GM19025 (cell line): ENCODE measurements around the gene EPHB3.

Experiments used
- ATAC-seq: cut with Tn5 transposase; IDR thresholded peaks from one replicate; pipeline ENCODE4 v1.9.1; 2021; ENCODE audit warnings: mild to moderate bottlenecking, low read depth, moderate library complexity; ENCODE audit not compliant: unreplicated experiment

The EPHB3 gene

DNA sequence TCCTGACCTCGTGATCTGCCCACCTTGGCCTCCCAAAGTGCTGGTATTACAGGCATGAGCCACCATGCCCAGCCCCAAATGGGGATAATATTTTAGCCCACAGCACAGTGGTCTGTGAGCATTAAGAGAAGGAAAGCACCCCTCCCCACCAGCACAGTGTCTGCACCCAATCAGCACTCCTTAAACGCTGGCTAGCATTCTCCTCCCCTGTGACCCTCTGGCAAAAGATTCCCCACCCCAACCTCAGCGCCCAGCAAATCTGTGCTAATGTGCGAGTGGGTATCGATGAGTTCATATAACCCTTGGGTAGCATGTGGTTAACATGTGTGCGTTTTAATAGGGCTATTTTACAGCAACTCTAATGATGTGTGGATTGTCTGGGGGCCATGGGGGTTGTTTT is 18.3 kb upstream of the EPHB3 start:
- ATAC-seq: no peak

DNA sequence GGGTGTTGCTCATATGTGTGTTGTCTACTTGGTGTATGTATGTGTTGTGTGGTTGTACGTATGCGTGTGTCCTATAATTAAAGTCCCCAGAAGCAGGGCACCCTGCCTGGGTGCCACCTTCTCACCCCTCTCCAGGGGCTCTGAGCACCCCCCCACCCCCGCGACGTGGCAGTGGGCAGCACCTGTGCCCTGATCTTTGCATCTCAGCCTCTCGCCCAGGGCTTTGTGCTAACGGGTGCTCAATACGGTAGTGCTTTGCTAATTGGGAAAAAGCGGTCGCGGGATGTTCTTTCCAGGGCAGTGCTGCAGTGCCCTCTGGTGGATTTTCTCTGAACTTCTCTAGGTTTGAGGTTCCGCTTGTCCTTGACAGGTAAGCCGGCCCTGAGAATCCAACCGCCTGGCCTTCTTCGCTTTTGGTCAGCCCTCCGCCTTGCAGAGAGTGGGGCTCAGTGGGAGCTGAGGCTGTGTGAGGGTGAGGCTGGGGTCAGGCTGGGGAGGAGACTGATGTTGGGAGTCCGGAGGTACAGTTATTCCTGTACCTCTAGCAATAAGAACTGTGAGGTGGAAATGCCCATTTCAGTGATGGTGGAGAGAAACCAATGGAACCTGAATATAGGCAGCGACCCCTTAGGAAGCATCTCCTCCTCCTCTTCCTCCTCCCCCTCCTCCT is 17.6 kb upstream of the EPHB3 start:
- ATAC-seq: no peak

DNA sequence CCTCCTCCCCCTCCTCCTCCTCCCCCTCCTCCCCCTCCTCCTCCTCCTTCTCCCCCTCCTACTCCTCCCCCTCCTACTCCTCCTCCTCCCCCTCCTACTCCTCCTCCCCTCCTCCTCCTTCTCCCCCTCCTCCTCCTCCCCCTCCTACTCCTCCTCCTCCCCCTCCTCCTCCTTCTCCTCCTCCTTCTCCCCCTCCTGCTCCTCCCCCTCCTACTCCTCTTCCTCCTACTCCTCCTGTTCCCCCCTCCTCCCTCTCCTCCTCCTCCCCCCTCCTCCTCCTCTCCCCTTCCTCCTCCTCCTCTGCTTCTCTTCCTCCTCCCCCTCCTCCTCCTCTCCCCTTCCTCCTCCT is 17.1 kb upstream of the EPHB3 start:
- ATAC-seq: no peak

DNA sequence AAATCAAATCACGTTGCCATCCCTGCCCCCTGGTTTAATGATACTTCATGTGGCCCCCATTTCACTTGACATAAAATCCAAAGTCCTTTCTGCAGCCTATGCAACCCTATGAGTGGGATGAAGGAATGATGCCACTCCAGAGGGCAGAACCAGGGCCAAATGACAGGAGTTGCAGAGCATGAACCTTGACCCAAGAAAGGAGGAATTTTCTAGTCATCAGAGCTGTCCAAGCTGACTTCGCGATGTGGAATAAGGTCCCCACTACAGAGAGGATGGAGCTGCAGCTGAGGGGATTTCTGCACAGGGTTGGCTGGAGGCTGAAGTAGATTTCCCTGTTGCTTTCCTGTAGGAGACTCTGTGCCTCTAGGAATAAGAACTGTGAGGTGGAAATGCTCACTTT is 15.8 kb upstream of the EPHB3 start:
- no peak for ATAC-seq

DNA sequence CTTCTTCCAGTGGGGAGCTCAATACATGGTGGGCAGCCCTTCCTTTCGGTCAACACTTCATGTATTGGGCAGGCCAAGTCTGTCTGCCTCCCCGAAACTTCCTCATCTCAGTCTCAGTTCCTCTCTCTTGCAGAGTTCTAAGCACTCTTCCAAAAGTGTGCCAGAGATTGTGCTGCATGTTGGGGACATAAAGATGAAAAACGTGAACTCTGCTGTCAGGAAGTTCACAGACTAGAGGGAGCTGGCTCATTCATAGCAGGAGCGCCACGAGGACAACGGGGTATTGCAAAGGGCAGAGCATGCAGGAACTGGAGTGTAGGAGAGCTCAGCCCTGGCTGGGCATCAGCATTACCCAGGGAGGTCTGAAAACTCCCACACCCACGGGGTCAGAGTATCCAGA is 15.3 kb upstream of the EPHB3 start:
- no peak for ATAC-seq

DNA sequence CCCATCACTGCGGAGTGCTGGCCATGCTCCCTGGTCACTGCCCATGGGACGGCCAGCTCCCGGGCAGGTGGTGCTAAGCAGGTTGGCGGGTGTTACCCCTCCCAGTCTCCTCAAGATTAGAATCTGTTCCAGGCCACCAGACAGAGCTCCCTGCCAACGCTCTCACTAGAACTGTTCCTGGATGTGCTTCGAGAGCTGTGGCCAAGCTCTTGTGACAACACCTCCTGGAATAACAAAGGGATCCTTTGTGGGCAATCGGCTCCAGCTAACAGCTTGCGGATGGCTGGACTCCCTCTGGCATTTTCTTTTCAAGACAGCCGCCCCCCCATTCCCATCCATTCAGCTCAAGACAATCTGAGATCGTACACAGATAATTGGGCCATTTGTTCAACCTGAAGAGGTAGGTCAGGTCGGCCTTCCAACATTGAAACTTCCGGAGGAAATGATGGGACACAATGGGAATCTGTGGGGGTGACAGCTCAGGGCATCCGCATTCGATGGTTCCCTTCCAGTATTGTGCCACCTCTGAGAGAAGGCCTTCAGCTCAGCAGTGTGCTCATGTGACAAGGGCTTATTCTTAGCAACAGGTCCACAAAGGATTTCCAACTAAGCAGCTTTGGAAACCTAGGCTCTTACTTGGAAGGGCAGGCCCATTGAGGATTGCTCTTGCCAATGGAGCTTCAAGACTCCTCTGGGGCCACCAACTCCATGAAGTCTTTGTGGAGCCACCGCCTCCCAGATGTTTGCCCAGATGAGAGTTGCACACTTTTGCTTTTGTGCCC is 11.6 kb upstream of the EPHB3 start:
- ATAC-seq: no peak

DNA sequence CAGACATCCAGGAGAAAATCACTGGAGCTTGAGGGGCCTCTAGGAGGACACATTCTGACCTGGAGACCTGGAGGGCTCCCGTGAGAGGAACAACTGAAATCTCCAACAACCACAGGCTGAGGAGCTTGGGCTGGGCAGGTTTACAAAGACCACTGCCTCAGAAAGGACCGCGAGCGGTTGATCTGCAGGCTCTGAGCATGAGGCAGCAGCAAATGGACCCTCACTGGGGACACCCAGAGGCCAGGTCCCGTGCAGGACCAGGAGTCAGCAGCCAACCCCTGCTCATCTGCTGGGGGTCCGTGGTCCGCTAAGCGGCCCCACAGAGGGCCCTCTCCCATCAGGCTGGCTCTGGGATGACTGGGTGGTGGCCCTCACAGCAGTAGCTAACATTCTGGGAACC is 10.5 kb upstream of the EPHB3 start:
- ATAC-seq: no peak

DNA sequence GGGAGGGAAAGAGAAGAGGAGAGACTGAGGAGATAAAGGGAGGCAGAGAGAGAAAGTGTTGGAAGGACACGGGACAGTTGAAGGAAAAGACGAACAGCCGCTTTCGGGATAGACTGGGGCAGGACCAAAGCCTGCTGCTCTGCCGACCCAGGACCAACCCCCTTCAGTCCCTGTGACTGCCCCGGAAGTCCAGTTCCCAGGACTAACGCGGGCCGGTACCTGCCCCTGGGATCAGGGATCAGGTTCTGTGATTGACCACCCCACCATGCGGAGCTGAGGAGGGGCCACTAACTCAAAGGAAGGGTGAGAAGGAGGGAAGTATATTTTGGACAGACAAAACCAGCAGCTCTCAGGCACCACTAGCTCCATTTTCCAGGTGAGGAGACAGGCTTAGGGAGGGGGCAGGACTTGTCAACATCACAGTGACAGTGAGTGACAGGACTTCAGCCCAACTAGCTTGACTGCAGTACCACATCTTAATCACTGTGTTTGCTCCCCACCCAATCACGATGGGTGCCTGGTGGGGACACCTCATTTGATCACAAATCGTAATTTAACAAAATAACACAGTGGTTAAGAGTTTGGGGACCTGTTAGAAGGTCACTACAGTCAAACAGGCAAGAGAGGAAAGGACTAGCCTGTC is 9.8 kb upstream of the EPHB3 start:
- no peak for ATAC-seq

DNA sequence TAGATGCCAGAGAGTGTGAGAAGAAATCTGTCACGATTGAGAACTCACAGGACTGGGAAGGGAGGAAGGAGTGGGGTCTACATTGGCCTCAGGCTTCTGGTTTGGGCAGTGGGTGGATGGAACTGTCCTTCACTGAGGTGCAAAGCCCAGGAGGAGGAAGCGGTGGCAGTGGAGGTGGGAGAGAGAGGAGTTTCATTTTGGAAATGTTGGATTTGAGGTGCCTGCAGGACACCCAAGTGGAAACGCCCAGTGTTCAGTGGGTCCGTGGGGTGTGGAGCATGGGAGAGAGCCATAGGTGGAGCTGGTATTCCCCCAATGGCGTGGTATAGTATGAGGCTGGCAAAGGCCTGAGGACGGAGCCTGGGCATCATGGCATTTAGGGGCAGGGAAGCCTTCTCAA is 9.3 kb upstream of the EPHB3 start:
- ATAC-seq: no peak

DNA sequence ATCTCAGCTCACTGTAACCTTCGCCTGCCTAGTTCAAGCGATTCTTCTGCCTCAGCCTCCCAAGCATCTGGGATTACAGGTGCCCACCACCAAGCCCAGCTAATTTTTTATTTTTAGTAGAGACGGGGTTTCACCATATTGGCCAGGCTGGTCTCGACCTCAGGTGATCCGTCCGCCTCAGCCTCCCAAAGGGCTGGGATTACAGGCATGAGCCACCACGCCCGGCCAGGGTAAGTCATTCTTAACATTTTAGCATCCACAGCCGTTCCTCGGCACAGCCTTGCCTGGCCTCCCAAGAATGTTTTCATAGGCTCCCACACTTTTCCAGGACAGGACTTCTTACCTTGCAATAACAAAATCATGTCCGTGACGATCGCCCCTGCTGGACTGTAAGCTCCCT is 8.7 kb upstream of the EPHB3 start:
- ATAC-seq: no peak

DNA sequence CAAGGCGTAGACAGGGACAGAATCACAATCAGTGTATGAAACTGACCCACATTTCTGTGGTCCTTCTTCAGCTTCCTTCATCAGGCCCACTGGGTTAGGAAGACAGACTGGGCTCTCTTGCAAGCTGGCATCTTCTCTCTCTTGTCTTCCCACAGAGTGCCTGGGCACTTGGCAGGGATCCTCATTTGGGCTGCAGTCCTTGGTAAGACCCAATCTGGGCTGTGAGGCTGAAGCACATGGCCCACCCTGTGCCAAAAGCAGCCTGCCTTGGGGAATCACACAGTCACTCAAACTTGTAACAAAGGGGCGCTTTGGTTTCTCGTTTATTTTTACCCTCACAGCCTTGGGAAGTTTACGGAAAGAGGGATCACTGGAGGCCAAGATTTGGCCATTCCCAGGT is 8.2 kb upstream of the EPHB3 start:
- ATAC-seq: no peak

DNA sequence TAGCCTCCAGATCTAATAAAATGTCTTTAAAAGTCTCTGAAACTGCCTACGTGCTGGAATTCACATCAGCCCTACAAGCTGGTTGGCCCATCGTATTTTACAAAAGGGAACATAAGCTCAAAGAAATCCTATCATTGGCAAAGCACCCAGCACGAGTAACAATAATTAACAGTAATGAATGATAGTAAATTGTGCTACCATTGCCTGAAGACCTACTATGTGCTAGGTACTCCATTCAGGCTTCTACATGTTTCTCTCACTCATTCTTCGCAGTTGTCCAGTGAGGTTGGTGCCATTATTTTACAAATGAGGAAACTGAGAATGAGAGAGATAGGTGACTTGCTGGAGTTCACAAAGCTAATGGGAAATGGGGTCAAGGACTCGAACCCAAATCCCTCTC is 7.1 kb upstream of the EPHB3 start:
- ATAC-seq: no peak

DNA sequence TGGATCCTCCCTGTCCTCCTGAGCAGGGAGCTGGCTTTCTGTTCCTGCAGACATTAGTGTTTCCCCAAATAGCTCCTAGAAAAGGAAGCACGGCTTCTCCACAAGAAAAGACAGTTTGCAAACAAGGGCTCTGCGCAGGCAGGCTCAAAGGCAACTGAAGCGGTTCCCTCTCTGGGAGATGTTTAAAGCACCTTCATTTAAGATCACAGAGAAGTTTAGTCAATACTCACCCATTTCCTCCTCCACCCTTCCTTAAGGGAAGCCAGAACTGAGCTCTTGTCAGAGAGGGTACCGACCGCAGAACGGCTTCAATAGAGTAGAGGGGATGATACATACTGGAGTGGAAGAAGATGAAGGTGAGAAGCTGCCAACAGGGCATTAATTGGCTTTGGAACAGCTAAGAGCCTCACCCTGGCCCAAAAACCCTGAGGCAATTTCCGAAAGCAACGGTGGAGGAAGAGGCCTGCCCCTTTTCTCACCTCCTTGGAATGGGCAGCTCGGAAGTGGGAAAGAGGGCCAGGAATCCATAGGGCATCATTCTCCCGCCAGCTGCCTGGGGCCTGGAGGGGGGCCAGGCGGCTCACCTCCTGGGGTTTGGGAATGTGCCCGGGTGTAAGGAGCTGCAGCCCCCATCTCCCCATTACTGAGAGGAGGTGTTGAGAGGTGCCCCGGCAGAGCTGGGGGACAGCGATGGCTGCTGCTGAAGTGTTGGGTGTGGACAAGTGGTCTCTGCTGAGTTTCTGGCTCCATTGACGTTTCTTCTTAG is 4.8 kb upstream of the EPHB3 start:
- ATAC-seq: no peak

DNA sequence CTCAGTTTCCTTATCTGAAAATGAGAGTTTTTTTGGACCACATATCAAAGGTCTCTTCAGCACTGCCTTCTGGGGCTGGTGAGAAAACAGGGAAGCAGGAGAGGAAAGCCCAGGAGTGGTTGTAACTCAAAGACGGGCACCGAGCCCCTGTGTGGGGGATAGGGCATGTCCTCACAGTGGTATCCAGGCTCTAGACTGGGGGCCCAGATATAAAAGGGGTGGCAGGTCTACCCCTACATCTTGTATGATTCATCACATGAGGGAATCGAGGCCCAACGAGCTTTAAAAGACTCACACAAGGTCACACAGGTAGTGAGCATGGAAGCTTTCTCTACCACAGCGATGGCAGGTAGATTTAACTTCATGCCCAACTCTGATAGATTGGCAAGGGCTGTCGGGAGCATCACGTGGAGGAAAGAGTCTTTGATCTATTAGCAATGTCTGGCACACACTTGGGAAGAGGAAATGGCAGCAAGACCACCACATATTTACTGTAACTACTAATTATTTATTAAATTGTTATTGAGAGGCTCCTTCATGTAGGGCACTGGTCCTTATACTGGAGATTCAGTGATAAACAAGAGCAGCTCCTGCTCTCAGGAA is 4.1 kb upstream of the EPHB3 start:
- no peak for ATAC-seq

DNA sequence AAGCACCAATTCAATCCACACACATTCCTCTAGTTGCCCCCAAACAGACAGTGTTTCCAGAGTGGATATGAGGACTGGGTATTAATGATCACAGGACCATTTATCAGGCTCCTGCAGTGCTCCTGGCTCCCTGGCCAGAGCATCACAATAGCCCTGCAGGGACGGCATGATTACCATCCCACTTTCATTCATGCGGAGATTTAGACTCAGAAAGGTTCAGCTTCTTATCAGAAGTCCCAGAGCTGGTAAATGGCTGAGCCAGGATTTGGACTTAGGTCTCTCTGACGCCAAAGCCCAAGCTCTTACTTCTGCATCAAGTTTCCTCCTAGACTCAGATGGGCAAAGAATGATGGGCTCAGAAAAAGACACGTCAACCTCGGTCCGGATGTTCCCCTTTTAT is 2.9 kb upstream of the EPHB3 start:
- no peak for ATAC-seq

DNA sequence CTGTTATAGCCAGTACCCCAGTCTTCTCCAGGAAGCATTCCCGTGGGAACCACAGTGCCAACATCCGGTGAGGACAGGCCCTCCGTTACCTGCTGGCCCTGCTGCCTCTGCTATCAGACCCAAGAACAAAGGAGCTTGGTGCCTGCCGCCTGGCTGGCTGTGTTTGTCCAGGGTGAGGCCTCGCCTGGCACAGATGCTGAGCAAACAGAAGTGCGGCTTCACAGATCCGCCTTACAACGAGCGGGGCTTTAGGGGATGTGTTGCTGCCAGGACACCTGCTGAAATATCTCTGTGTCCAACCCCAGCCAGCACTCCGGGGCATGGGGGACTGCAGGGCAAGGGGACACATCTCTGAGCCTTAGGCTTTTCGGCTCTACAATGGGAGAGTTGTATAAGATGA is 2.2 kb upstream of the EPHB3 start:
- no peak for ATAC-seq

DNA sequence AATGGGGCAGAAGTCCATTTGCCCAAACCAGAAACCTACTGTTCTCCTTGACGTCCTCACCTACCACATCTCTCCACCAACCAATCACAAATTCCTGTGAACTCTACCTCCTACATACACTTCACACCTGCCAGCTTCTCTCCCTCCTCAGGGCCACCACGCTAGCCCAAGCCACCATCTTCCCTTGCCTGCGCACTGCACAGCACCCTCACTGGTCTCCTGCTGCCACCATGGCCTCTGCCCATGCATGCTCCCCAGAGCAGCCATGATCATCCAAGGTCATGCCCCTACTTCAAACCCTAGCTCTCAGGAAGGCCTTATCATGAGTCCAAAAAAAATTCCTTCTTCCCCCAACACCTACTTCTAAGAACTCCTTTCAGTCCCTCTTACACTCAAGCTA is 1.1 kb upstream of the EPHB3 start:
- no peak for ATAC-seq

DNA sequence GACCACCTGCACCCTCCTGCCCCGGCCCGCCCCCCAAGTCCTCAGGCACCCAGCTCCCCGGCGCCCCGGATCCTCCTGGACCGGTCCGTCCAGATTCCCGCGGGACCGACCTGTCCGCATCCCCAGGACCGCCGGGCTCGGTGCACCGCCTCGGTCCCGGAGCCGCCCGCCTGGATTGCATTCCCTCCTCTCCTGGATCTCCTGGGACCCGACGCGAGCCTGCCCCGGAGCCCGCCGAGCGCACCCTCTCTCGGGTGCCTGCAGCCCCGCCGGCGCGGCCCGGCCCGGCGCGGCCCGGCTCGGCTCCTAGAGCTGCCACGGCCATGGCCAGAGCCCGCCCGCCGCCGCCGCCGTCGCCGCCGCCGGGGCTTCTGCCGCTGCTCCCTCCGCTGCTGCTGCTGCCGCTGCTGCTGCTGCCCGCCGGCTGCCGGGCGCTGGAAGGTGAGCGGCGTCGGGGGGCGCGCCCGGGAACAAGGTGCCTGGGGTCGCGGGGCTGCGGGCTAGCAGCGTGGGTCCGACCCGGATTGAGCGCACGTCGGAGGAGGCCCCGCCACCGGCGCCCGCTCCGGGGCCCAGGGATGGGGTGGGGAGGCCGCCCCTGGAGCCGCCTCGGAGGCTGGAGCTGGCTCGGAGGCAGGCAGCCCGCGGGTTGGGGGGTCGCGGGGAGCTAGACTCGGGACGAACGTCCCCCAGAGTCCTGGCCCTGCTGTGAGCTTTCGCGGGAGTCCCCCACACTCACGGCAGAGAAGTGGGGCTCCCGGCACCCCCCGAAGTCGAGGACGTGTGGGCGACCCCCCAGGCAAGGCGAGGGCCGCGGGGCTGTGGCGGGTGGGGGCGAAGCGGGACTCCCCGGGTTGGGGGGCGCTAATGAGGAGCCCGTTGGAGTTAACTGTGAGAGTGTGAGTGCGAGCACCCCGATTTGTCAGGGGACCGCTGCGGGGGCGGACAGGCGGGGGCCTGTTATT is 610 bp downstream of the EPHB3 start:
- ATAC-seq: no peak

DNA sequence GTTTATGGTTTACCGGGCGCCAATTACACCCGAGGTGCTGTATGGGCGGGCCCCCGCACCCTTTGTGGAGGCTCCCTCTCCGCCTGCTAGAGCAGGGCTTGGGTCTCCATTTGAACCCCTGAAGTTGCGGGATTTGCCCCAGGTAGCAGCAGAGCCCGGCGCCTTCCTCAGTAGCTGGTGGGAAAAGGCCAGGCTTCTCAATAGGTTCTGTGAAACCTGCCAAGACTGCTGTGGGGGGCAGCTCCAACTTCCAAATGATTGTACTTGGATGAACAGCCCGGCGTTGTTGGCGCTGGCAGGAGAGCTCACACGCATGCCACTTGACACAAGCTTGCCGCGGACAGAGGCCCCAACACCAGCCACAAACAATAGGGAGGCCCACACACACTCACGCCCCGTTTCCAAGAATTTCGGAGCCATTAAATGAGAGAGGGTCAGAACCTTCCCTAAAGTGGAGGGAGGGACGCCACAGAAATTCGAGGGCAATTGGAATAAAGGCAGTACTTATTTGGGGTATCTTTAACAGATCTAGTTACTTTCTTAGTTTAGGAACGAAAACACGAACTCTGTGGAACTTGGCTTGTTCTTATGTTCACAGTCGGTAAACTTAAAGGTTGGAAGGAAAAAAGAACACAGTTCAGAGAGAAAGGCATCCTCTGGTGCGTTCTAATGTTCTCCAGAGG is 1.4 kb downstream of the EPHB3 start:
- ATAC-seq: no peak
